Keratinocyte (primary cell): ENCODE data around the gene KDM4B. TPM values are rescaled to one million over a fixed set of nuclear protein-coding genes. Genes with fewer than 3 reads are reported as not detected.

ENCODE experiments used
- DNase-seq: peaks from one replicate; pipeline ENCODE4 v3.0.0-alpha.2; 2011; ENCODE audit warnings: low read depth, missing footprints, low spot score
- FAIRE-seq: peaks from 2 replicates; lab custom pipeline; 2011; peaks lifted over from hg19 to GRCh38; lab: Jason Lieb, UNC
- H2AFZ ChIP-seq: 2 replicates; pipeline ENCODE4 v1.6.0; 2012; ENCODE audit warnings: low read length, control low read depth, inconsistent platforms; ENCODE audit not compliant: control insufficient read depth
- H3K27ac ChIP-seq: 2 replicates; pipeline ENCODE4 v1.5.1; 2011; ENCODE audit warnings: low read length; ENCODE audit not compliant: control insufficient read depth, insufficient read depth
- H3K27me3 ChIP-seq: 3 replicates; pipeline ENCODE4 v1.6.0; 2011; ENCODE audit warnings: low read length; ENCODE audit not compliant: control insufficient read depth, insufficient read depth; ENCODE audit errors: extremely low read depth
- H3K36me3 ChIP-seq, 2 experiments: 2 replicates in 1 of 2; 3 replicates in 1 of 2; pipeline ENCODE4 v1.5.1; 2011; ENCODE audit warnings: low read length in 2 of 2, mild to moderate bottlenecking in 1 of 2; ENCODE audit not compliant: control insufficient read depth in 2 of 2, insufficient read depth in 2 of 2; ENCODE audit errors: extremely low read depth in 1 of 2
- H3K4me1 ChIP-seq: 3 replicates; pipeline ENCODE4 v1.5.1; 2011; ENCODE audit warnings: low read length; ENCODE audit not compliant: control insufficient read depth, insufficient read depth; ENCODE audit errors: extremely low read depth
- H3K4me2 ChIP-seq: 3 replicates; pipeline ENCODE4 v1.6.0; 2011; ENCODE audit warnings: low read depth, low read length; ENCODE audit not compliant: control insufficient read depth, insufficient read depth; ENCODE audit errors: extremely low read depth
- H3K4me3 ChIP-seq, 3 experiments: fragments of 200-600 bp in 1 of 3; sonication (generic) in 1 of 3; 2 replicates in 2 of 3; 3 replicates in 1 of 3; pipeline ENCODE4 v1.5.1; 2011 to 2016; ENCODE audit warnings: low read length in 3 of 3, mild to moderate bottlenecking in 3 of 3, control low read depth in 2 of 3, inconsistent platforms in 1 of 3, low read depth in 1 of 3, mixed read lengths in 1 of 3, mixed run types in 1 of 3, moderate library complexity in 1 of 3; ENCODE audit not compliant: control insufficient read depth in 2 of 3, insufficient read depth in 2 of 3; ENCODE audit errors: extremely low read depth in 1 of 3
- H3K79me2 ChIP-seq: 2 replicates; pipeline ENCODE4 v1.6.0; 2012; ENCODE audit warnings: low read length; ENCODE audit not compliant: control insufficient read depth, insufficient read depth
- H3K9ac ChIP-seq: 3 replicates; pipeline ENCODE4 v1.6.0; 2011; ENCODE audit warnings: low read length; ENCODE audit not compliant: control insufficient read depth, insufficient read depth; ENCODE audit errors: extremely low read depth
- H3K9me1 ChIP-seq: 3 replicates; pipeline ENCODE4 v1.6.0; 2011; ENCODE audit warnings: low read length; ENCODE audit not compliant: control insufficient read depth, insufficient read depth; ENCODE audit errors: extremely low read depth
- H3K9me3 ChIP-seq: 2 replicates; pipeline ENCODE4 v1.5.1; 2012; ENCODE audit warnings: low read depth, low read length; ENCODE audit not compliant: control insufficient read depth
- H4K20me1 ChIP-seq: 3 replicates; pipeline ENCODE4 v1.6.0; 2011; ENCODE audit warnings: low read length; ENCODE audit not compliant: control insufficient read depth, insufficient read depth; ENCODE audit errors: extremely low read depth
- EZH2 ChIP-seq: IDR thresholded peaks from one replicate; pipeline ENCODE4 v1.6.1; 2012; ENCODE audit warnings: inconsistent platforms, mild to moderate bottlenecking, low read length, moderate library complexity
- dilution Hi-C: fragments of 300-500 bp; cut with MboI; formaldehyde crosslinking; loops from one replicate; pipeline ENCODE4 v1.7.0; 2020; ENCODE audit warnings: low sequenced_read_pairs; ENCODE audit not compliant: extremely low pct_ligation_motif_present
- polyA plus RNA-seq, 5 experiments: library from polyadenylated mRNA; depleted of rRNA in 3 of 5; stranded (reverse) in 3 of 5; stranded (forward) in 1 of 5; unstranded in 1 of 5; fragments of >200 nt; gene quantifications; 1 replicate in 1 of 5; 2 replicates in 3 of 5; 3 replicates in 1 of 5; pipeline versions ENCODE4 v1.2.1 to v1.2.3, GENCODE V29; 2011 to 2012; ENCODE audit warnings: missing spikeins in 2 of 5, low read depth in 1 of 5, low replicate concordance in 1 of 5
- TF ChIP-seq, protein P1 (sequence below), 3 experiments: IDR thresholded peaks in 1 of 3; conservative IDR thresholded peaks in 1 of 3; optimal IDR thresholded peaks in 1 of 3; 2 replicates in 2 of 3; 3 replicates in 1 of 3; pipeline versions ENCODE3 to v1.5.1; 2011; ENCODE audit warnings: low read length in 3 of 3, mild to moderate bottlenecking in 3 of 3, moderate library complexity in 2 of 3, control low read depth in 1 of 3, inconsistent platforms in 1 of 3; ENCODE audit not compliant: insufficient read depth in 2 of 3; ENCODE audit errors: extremely low read depth in 1 of 3

The KDM4B gene
- polyA plus RNA-seq, 1 donor (not counting 4 experiments of a cell fraction or from before 2014, with no cell fraction given) = 6.2 TPM

GRCh38 chr19:5016781-5017180 lies 47.9 kb downstream of the KDM4B start:
- FAIRE-seq (no peak), DNase-seq (no peak)
- Histone ChIP-seq H3K9me1 (no peaks in the 10 kb centered on the region), H3K36me3 (peaks cover 4 to 12% of the 10 kb centered on the region in 2 experiments), H3K27ac (peak overlapping the region; percentile 52), H3K9ac (peak overlapping the region; percentile 13), H3K4me3 (no peak overlapping the region), H3K79me2 (peaks cover 43% of the 10 kb centered on the region), H3K9me3 (no peaks in the 10 kb centered on the region), H2AFZ (no peak overlapping the region), H3K4me2 (peak overlapping the region; percentile 69), H3K27me3 (no peaks in the 10 kb centered on the region), H3K4me1 (peaks cover 17% of the 10 kb centered on the region), H4K20me1 (no peaks in the 10 kb centered on the region)
- TF ChIP-seq EZH2 = no peak
- dilution Hi-C loops = no loop called here

GRCh38 chr19:5017235-5017634 lies 48.3 kb downstream of the KDM4B start:
- dilution Hi-C loops = no loop called here
- FAIRE-seq = peak; percentile 98
- H3K79me2 ChIP-seq = peaks cover 41% of the 10 kb centered on the region

More at GRCh38 chr19:5017235-5017634, 48.3 kb downstream of the KDM4B start:
- no peak for DNase-seq
- H3K4me3 ChIP-seq = peak overlapping the region in 1 of 3 experiments; percentile 7
- TF ChIP-seq, protein P1, sequence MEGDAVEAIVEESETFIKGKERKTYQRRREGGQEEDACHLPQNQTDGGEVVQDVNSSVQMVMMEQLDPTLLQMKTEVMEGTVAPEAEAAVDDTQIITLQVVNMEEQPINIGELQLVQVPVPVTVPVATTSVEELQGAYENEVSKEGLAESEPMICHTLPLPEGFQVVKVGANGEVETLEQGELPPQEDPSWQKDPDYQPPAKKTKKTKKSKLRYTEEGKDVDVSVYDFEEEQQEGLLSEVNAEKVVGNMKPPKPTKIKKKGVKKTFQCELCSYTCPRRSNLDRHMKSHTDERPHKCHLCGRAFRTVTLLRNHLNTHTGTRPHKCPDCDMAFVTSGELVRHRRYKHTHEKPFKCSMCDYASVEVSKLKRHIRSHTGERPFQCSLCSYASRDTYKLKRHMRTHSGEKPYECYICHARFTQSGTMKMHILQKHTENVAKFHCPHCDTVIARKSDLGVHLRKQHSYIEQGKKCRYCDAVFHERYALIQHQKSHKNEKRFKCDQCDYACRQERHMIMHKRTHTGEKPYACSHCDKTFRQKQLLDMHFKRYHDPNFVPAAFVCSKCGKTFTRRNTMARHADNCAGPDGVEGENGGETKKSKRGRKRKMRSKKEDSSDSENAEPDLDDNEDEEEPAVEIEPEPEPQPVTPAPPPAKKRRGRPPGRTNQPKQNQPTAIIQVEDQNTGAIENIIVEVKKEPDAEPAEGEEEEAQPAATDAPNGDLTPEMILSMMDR (optimal IDR thresholded peaks at IDR 0.05 in 1 of 3, IDR thresholded peaks at IDR 0.05 in 1 of 3, conservative IDR thresholded peaks at IDR 0.05 in 1 of 3; ENCODE audit: extremely low read depth in 1 of 3, insufficient read depth in 2 of 3, low read length in 3 of 3) = peak; percentile 33 to 56 (median 55)
- TF ChIP-seq EZH2 = no peak
- H3K4me1 ChIP-seq = peaks cover 17% of the 10 kb centered on the region
- no peak overlapping the region for H3K9ac ChIP-seq
- H2AFZ ChIP-seq = peak overlapping the region; percentile 26
- no peaks in the 10 kb centered on the region for H4K20me1 ChIP-seq
- H3K9me3 ChIP-seq = no peaks in the 10 kb centered on the region
- no peaks in the 10 kb centered on the region for H3K9me1 ChIP-seq
- no peaks in the 10 kb centered on the region for H3K27me3 ChIP-seq
- peak overlapping the region; percentile 52 for H3K27ac ChIP-seq
- peak overlapping the region; percentile 69 for H3K4me2 ChIP-seq
- peaks cover 4 to 12% of the 10 kb centered on the region in 2 experiments for H3K36me3 ChIP-seq
